Vagina (tissue), 2 donors: ENCODE results near the gene MALRD1. TPM values are rescaled to one million over a fixed set of nuclear protein-coding genes. Genes with fewer than 3 reads are reported as not detected.

Experiments used
- DNase-seq, 2 donors: peaks; one replicate each; pipeline ENCODE4 v3.0.0-alpha.2; 2017; ENCODE audit errors: extremely low spot score in 2 of 2
- H3K27ac ChIP-seq: fragments of 200-600 bp; sonication (generic); one replicate; pipeline ENCODE4 v1.5.1; 2019
- H3K27me3 ChIP-seq: fragments of 200-600 bp; sonication (generic); one replicate; pipeline ENCODE4 v1.5.1; 2019
- H3K36me3 ChIP-seq, 2 donors: fragments of 200-600 bp; sonication (generic); one replicate each; pipeline ENCODE4 v1.5.1; 2017 to 2019
- H3K4me1 ChIP-seq: fragments of 200-600 bp; sonication (generic); one replicate; pipeline ENCODE4 v1.5.1; 2019
- H3K4me3 ChIP-seq, 2 donors: fragments of 200-600 bp; sonication (generic); 1 replicate in 1 of 2; 2 replicates in 1 of 2; pipeline ENCODE4 v1.5.1; 2016 to 2019
- H3K9me3 ChIP-seq: fragments of 200-600 bp; sonication (generic); one replicate; pipeline ENCODE4 v1.5.1; 2019
- POLR2A ChIP-seq, 2 donors: fragments of 450-650 bp; IDR thresholded peaks; one replicate each; pipeline ENCODE4 v1.6.1; 2017; ENCODE audit warnings: antibody characterized with exemption in 2 of 2, mild to moderate bottlenecking in 2 of 2, moderate library complexity in 2 of 2
- POLR2AphosphoS5 ChIP-seq, 2 donors: sonication (generic); formaldehyde crosslinking; IDR thresholded peaks; one replicate each; pipeline ENCODE4 v1.9.0; 2017; ENCODE audit warnings: antibody characterized with exemption in 2 of 2, mild to moderate bottlenecking in 2 of 2, low read depth in 1 of 2; ENCODE audit not compliant: insufficient read depth in 1 of 2
- intact Hi-C: fragments of 100-400 bp; cut with DNase I; formaldehyde crosslinking; loops from one replicate; pipeline ENCODE4 v1.15.1; 2023
- total RNA-seq: library from RNA; depleted of rRNA; stranded (reverse); fragments of >200 nt; gene quantifications from one replicate; pipeline ENCODE4 v1.2.3, GENCODE V29; 2016
- TF ChIP-seq, protein P1 (sequence below), 3 experiments: fragments of 450-650 bp in 2 of 3; fragments of 200-600 bp in 1 of 3; sonication (generic) in 1 of 3; IDR thresholded peaks; one replicate each; pipeline ENCODE4 v1.5.1; 2017 to 2019; ENCODE audit warnings: antibody characterized with exemption in 3 of 3, mild to moderate bottlenecking in 2 of 3, moderate library complexity in 2 of 3

Gene MALRD1
- total RNA-seq, 1 donor from 2014 or later, result 2.0 TPM

DNA sequence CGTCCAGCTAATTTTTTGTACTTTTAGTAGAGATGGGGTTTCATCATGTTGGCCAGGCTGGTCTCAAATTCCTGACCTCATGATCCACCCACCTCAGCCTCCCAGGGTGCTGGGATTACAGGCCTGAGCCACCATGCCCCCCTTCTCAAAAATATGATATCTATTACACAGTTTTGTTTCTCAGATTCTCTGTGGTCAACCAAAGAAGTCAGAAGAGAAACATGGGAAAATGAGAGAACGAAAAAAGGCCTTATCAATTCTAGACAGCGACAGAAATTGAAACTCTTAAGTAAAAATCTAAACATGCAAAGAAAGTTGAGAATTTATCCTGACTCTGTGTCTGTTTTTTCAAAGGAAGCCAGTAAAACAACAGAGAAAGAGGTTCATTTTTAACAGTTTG is 483.8 kb downstream of the MALRD1 start:
- no peaks in the 10 kb centered on the region for H3K4me1 ChIP-seq
- H3K36me3 ChIP-seq, result no peaks in the 10 kb centered on the region
- no peaks in the 10 kb centered on the region for H3K9me3 ChIP-seq
- DNase-seq, result no peak
- H3K4me3 ChIP-seq, result no peak overlapping the region
- TF ChIP-seq POLR2AphosphoS5 (IDR thresholded peaks at IDR 0.05; ENCODE audit: insufficient read depth in 1 of 2, low read depth in 1 of 2), result no peak
- TF ChIP-seq, protein P1, sequence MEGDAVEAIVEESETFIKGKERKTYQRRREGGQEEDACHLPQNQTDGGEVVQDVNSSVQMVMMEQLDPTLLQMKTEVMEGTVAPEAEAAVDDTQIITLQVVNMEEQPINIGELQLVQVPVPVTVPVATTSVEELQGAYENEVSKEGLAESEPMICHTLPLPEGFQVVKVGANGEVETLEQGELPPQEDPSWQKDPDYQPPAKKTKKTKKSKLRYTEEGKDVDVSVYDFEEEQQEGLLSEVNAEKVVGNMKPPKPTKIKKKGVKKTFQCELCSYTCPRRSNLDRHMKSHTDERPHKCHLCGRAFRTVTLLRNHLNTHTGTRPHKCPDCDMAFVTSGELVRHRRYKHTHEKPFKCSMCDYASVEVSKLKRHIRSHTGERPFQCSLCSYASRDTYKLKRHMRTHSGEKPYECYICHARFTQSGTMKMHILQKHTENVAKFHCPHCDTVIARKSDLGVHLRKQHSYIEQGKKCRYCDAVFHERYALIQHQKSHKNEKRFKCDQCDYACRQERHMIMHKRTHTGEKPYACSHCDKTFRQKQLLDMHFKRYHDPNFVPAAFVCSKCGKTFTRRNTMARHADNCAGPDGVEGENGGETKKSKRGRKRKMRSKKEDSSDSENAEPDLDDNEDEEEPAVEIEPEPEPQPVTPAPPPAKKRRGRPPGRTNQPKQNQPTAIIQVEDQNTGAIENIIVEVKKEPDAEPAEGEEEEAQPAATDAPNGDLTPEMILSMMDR (IDR thresholded peaks at IDR 0.05), result no peak
- TF ChIP-seq POLR2A (IDR thresholded peaks at IDR 0.05), result no peak
- intact Hi-C loops, result no loop called here
- H3K27ac ChIP-seq, result no peak overlapping the region
- H3K27me3 ChIP-seq, result no peaks in the 10 kb centered on the region

DNA sequence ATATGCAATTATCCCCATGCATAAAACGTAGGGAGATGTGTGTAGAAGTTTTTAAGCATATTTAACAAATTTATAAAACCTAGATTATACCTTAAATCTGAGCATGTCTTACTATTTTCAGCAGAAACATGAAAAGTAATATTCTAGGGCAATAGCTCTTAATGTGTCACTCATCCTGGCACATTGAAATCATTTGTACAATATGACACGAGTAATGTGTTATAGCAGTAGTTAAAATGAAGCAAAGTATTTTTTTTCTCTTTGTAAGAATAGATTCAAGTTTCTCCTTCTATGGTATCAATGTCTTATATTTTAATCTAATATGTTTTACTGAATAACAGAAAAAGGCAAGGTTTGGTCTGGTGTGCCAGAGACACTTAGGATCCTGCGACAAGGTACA is 492.7 kb downstream of the MALRD1 start:
- no peaks in the 10 kb centered on the region for H3K9me3 ChIP-seq
- DNase-seq, result no peak
- no peak overlapping the region for H3K27ac ChIP-seq
- H3K36me3 ChIP-seq, result no peaks in the 10 kb centered on the region
- no peaks in the 10 kb centered on the region for H3K4me1 ChIP-seq
- TF ChIP-seq, protein P1 (IDR thresholded peaks at IDR 0.05), result no peak
- TF ChIP-seq POLR2A (IDR thresholded peaks at IDR 0.05), result no peak
- TF ChIP-seq POLR2AphosphoS5 (IDR thresholded peaks at IDR 0.05; ENCODE audit: insufficient read depth in 1 of 2, low read depth in 1 of 2), result no peak
- H3K4me3 ChIP-seq, result no peak overlapping the region
- no peaks in the 10 kb centered on the region for H3K27me3 ChIP-seq
- intact Hi-C loops, result no loop called here

DNA sequence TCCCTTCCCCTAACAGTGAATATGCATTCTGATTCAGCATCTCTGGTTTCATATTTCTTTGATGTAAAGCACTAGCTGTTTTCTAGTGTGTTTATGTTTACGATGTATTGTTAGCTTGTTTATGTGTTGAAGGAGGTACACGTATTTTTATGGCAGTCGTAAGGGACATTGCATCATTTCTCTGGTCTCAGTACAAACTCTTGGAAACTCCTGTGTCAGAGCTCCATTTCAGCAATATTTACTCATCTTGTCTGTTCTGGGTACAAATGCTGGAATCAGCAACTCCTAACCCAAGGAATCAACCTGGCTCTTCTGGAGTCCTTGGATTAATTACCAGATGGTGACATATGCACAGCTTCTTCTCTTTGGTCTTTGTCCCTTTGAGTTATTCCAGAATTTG is 497.6 kb downstream of the MALRD1 start:
- Histone ChIP-seq H3K27me3 (no peaks in the 10 kb centered on the region), H3K9me3 (no peaks in the 10 kb centered on the region), H3K36me3 (no peaks in the 10 kb centered on the region), H3K4me1 (peaks cover 10% of the 10 kb centered on the region), H3K4me3 (no peak overlapping the region), H3K27ac (no peak overlapping the region)
- DNase-seq, result no peak
- intact Hi-C loops, result no loop called here
- TF ChIP-seq POLR2A (IDR thresholded peaks at IDR 0.05), result no peak
- TF ChIP-seq, protein P1 (IDR thresholded peaks at IDR 0.05), result no peak
- no peak for TF ChIP-seq POLR2AphosphoS5 (IDR thresholded peaks at IDR 0.05; ENCODE audit: insufficient read depth in 1 of 2, low read depth in 1 of 2)

DNA sequence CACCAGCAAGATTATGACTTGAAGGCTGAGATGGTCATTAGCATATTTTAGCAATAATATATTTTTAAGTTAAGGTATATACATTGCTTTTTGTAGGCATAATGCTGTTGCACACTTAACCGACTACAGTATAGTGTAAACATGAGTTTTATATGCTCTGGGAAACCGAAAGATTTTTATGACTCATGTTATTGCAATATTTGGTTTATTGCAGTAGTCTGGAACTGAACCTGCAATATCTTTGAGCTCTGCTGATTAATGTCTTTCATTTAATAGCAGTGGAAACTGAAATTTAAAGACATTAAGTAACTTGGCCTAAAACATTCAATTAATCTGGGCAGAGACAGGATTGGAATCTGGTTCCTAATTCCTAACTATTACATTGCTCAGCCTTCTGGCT is 500.9 kb downstream of the MALRD1 start:
- Histone ChIP-seq H3K9me3 (no peaks in the 10 kb centered on the region), H3K27ac (no peak overlapping the region), H3K27me3 (no peaks in the 10 kb centered on the region), H3K4me3 (no peak overlapping the region), H3K36me3 (no peaks in the 10 kb centered on the region), H3K4me1 (peaks cover 10% of the 10 kb centered on the region)
- TF ChIP-seq POLR2AphosphoS5 (IDR thresholded peaks at IDR 0.05; ENCODE audit: insufficient read depth in 1 of 2, low read depth in 1 of 2), result no peak
- TF ChIP-seq, protein P1 (IDR thresholded peaks at IDR 0.05), result no peak
- no peak for TF ChIP-seq POLR2A (IDR thresholded peaks at IDR 0.05)
- intact Hi-C loops, result no loop called here
- no peak for DNase-seq

DNA sequence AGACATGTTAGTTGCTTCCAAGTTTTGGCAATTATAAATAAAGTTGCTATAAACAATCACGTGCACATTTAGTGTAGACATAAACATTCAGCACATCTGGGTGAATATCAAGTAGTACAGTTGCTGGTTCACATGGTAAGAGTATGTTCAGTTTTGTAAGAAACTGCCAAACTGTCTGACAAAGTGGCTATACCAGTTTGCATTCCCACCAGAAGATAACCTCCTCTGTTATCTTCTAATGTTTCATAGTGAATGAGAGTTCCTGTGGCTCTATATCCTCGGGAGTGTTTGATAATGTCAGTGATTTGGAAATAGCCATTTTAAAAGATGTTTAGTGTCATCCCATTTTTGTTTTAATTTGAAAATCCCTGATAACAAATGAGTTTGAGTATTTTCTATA is 508.1 kb downstream of the MALRD1 start:
- H3K27ac ChIP-seq, result no peak overlapping the region
- TF ChIP-seq POLR2A (IDR thresholded peaks at IDR 0.05), result no peak
- TF ChIP-seq, protein P1 (IDR thresholded peaks at IDR 0.05), result no peak
- TF ChIP-seq POLR2AphosphoS5 (IDR thresholded peaks at IDR 0.05; ENCODE audit: insufficient read depth in 1 of 2, low read depth in 1 of 2), result no peak

More for the DNA sequence above, 508.1 kb downstream of the MALRD1 start:
- intact Hi-C loops, result no loop called here
- no peak for DNase-seq
- Histone ChIP-seq H3K36me3 (no peaks in the 10 kb centered on the region), H3K4me3 (no peak overlapping the region), H3K9me3 (no peaks in the 10 kb centered on the region), H3K4me1 (no peaks in the 10 kb centered on the region), H3K27me3 (no peaks in the 10 kb centered on the region)
